HG02981 (cell line): ENCODE measurements around the gene MBNL3.
"Not testable (repeated sequence)": the region's sequence is repeated elsewhere in the genome, so short reads cannot be mapped to it uniquely, and the experiment has no call there.

Experiments used
- ATAC-seq: cut with Tn5 transposase; IDR thresholded peaks from one replicate; pipeline ENCODE4 v1.9.1; 2021; ENCODE audit warnings: mild to moderate bottlenecking, moderate library complexity; ENCODE audit not compliant: unreplicated experiment

The MBNL3 gene

GRCh38 chrX:132384301-132384700 lies 104.5 kb downstream of the MBNL3 start:
- no peak for ATAC-seq

GRCh38 chrX:132382068-132382467 lies 106.8 kb downstream of the MBNL3 start:
- no peak for ATAC-seq

- no peak for ATAC-seq
Observed at GRCh38 chrX:132378281-132378680, 110.6 kb downstream of the MBNL3 start.

- no peak for ATAC-seq
Observed at GRCh38 chrX:132375941-132376340, 112.9 kb downstream of the MBNL3 start.

- no peak for ATAC-seq
Observed at GRCh38 chrX:132373610-132374009, 115.2 kb downstream of the MBNL3 start.

- ATAC-seq, result no peak
Observed at GRCh38 chrX:132369617-132370326, 119.1 kb downstream of the MBNL3 start.

GRCh38 chrX:132367984-132368383 lies 120.9 kb downstream of the MBNL3 start:
- no peak for ATAC-seq

- no peak for ATAC-seq
Observed at GRCh38 chrX:132367314-132367713, 121.5 kb downstream of the MBNL3 start.

GRCh38 chrX:132365490-132365889 lies 123.3 kb downstream of the MBNL3 start:
- no peak for ATAC-seq

- no peak for ATAC-seq
Observed at GRCh38 chrX:132364313-132364712, 124.5 kb downstream of the MBNL3 start.

GRCh38 chrX:132353430-132353829 lies 135.4 kb downstream of the MBNL3 start:
- no peak for ATAC-seq

GRCh38 chrX:132336172-132336571 lies 152.7 kb downstream of the MBNL3 start:
- no peak for ATAC-seq

GRCh38 chrX:132333351-132333750 lies 155.5 kb downstream of the MBNL3 start:
- no peak for ATAC-seq

GRCh38 chrX:132331532-132331931 lies 157.3 kb downstream of the MBNL3 start:
- no peak for ATAC-seq

GRCh38 chrX:132331000-132331399 lies 157.8 kb downstream of the MBNL3 start:
- no peak for ATAC-seq

- no peak for ATAC-seq
Observed at GRCh38 chrX:132330156-132330729, 158.6 kb downstream of the MBNL3 start.

- not testable (repeated sequence) for ATAC-seq
Observed at GRCh38 chrX:132326960-132327359, 161.9 kb downstream of the MBNL3 start.
